Measurements from ENCODE around the gene L3MBTL4.

Gene L3MBTL4

GRCh38 chr18:6323319-6323889, 91.3 kb downstream of the L3MBTL4 start:
- H3K4me3 ChIP-seq (ENCODE audit: low read depth, low read length) = no peak overlapping the region
- no peak for TF ChIP-seq CTCF (IDR thresholded peaks at IDR 0.05; ENCODE audit: insufficient read depth, low read depth, low read length, missing control alignments)
- DNase-seq (ENCODE audit: low read depth) = no peak

- H3K4me3 ChIP-seq (ENCODE audit: low read depth, low read length) = no peak overlapping the region
- no peak for TF ChIP-seq CTCF (IDR thresholded peaks at IDR 0.05; ENCODE audit: insufficient read depth, low read depth, low read length, missing control alignments)
- peak; percentile 30 for DNase-seq (ENCODE audit: low read depth)
These were observed 99.0 kb downstream of the L3MBTL4 start for GRCh38 chr18:6315517-6316331.

- no peak overlapping the region for H3K4me3 ChIP-seq (ENCODE audit: low read depth, low read length)
- DNase-seq (ENCODE audit: low read depth) = no peak
- no peak for TF ChIP-seq CTCF (IDR thresholded peaks at IDR 0.05; ENCODE audit: insufficient read depth, low read depth, low read length, missing control alignments)
These were observed 101.3 kb downstream of the L3MBTL4 start for GRCh38 chr18:6313415-6313814.

- no peak for TF ChIP-seq CTCF (IDR thresholded peaks at IDR 0.05; ENCODE audit: insufficient read depth, low read depth, low read length, missing control alignments)
- DNase-seq (ENCODE audit: low read depth) = no peak
- no peak overlapping the region for H3K4me3 ChIP-seq (ENCODE audit: low read depth, low read length)
These were observed 103.1 kb downstream of the L3MBTL4 start for GRCh38 chr18:6311456-6312215.

- DNase-seq (ENCODE audit: low read depth) = no peak
- no peak overlapping the region for H3K4me3 ChIP-seq (ENCODE audit: low read depth, low read length)
- TF ChIP-seq CTCF (IDR thresholded peaks at IDR 0.05; ENCODE audit: insufficient read depth, low read depth, low read length, missing control alignments) = no peak
These were observed 104.0 kb downstream of the L3MBTL4 start for GRCh38 chr18:6310714-6311113.

GRCh38 chr18:6297875-6298274, 116.8 kb downstream of the L3MBTL4 start:
- TF ChIP-seq CTCF (IDR thresholded peaks at IDR 0.05; ENCODE audit: insufficient read depth, low read depth, low read length, missing control alignments) = no peak
- no peak overlapping the region for H3K4me3 ChIP-seq (ENCODE audit: low read depth, low read length)
- DNase-seq (ENCODE audit: low read depth) = no peak

All from GM12865 (cell line).